Measurements from ENCODE around the gene MED27.

GRCh38 chr9:132019702-132020101, 60.0 kb downstream of the MED27 start:
- TF ChIP-seq CTCF (conservative IDR thresholded peaks at IDR 0.05), result no peak
- no peak for TF ChIP-seq ZFX (IDR thresholded peaks at IDR 0.05)

Measured in C4-2B (cell line).